Kidney epithelial cell (primary cell): Measurements from ENCODE around the gene CYP17A1. TPM values are rescaled to one million over a fixed set of nuclear protein-coding genes. Genes with fewer than 3 reads are reported as not detected.
"Not testable (repeated sequence)": the region's sequence is repeated elsewhere in the genome, so short reads cannot be mapped to it uniquely, and the experiment has no call there.

Experiments
- DNase-seq: peaks from one replicate; pipeline ENCODE4 v3.0.0-alpha.2; 2010; ENCODE audit warnings: low read depth
- H3K27me3 ChIP-seq: 2 replicates; pipeline ENCODE4 v1.6.0; 2011; ENCODE audit warnings: low read length; ENCODE audit not compliant: control insufficient read depth, insufficient read depth
- H3K36me3 ChIP-seq: 2 replicates; pipeline ENCODE4 v1.5.1; 2011; ENCODE audit warnings: low read length; ENCODE audit not compliant: control insufficient read depth, insufficient read depth
- H3K4me3 ChIP-seq: 2 replicates; pipeline ENCODE4 v1.5.1; 2011; ENCODE audit warnings: low read depth, mild to moderate bottlenecking, control low read depth, low read length
- CTCF ChIP-seq: IDR thresholded peaks from 2 replicates; pipeline ENCODE4 v1.5.1; 2011; ENCODE audit warnings: mild to moderate bottlenecking, moderate library complexity, low read length, control low read depth, inconsistent platforms; ENCODE audit not compliant: insufficient read depth, poor library complexity, severe bottlenecking
- total RNA-seq: library from RNA; depleted of rRNA; stranded (reverse); fragments of >200 nt; gene quantifications from 2 replicates; pipeline ENCODE4 v1.2.3, GENCODE V29; 2015

Gene CYP17A1
- total RNA-seq, 1 donor from 2014 or later, result not detected

GRCh38 chr10:102841827-102842345 lies 4.7 kb upstream of the CYP17A1 start:
- no peak for DNase-seq
- no peak for TF ChIP-seq CTCF
- Histone ChIP-seq H3K27me3 (no peaks in the 10 kb centered on the region), H3K36me3 (no peaks in the 10 kb centered on the region), H3K4me3 (no peak overlapping the region)

- not testable (repeated sequence) for H3K4me3 ChIP-seq, DNase-seq, H3K27me3 ChIP-seq, H3K36me3 ChIP-seq
Measured at GRCh38 chr10:102838276-102838927, 1.2 kb upstream of the CYP17A1 start.

GRCh38 chr10:102835007-102835482 lies 2.2 kb downstream of the CYP17A1 start:
- Histone ChIP-seq H3K4me3 (no peak overlapping the region), H3K27me3 (peaks cover 10% of the 10 kb centered on the region), H3K36me3 (no peaks in the 10 kb centered on the region)
- peak; percentile 81 for TF ChIP-seq CTCF
- no peak for DNase-seq

GRCh38 chr10:102834143-102834542 lies 3.1 kb downstream of the CYP17A1 start:
- Histone ChIP-seq H3K36me3 (no peaks in the 10 kb centered on the region), H3K4me3 (no peak overlapping the region), H3K27me3 (peaks cover 10% of the 10 kb centered on the region)
- TF ChIP-seq CTCF, result no peak
- no peak for DNase-seq

- H3K27me3 ChIP-seq, result peaks cover 10% of the 10 kb centered on the region
- no peak for TF ChIP-seq CTCF
- DNase-seq, result no peak
- no peak overlapping the region for H3K4me3 ChIP-seq
- no peaks in the 10 kb centered on the region for H3K36me3 ChIP-seq
Measured at GRCh38 chr10:102832987-102833386, 4.2 kb downstream of the CYP17A1 start.

- TF ChIP-seq CTCF, result no peak
- H3K36me3 ChIP-seq, result no peaks in the 10 kb centered on the region
Measured at GRCh38 chr10:102832248-102832647, 5.0 kb downstream of the CYP17A1 start.

More at GRCh38 chr10:102832248-102832647, 5.0 kb downstream of the CYP17A1 start:
- Histone ChIP-seq H3K4me3 (no peak overlapping the region), H3K27me3 (peaks cover 10% of the 10 kb centered on the region)
- DNase-seq, result no peak
